Breast epithelium (tissue), 3 donors: ENCODE measurements around the gene SCGN.

Experiments used
- POLR2AphosphoS5 ChIP-seq, 3 donors: sonication (generic); formaldehyde crosslinking; IDR thresholded peaks; one replicate each; pipeline ENCODE4 v1.6.1; 2017; ENCODE audit warnings: antibody characterized with exemption in 3 of 3
- TF ChIP-seq, protein P1 (sequence below), 3 donors: fragments of 450-650 bp; IDR thresholded peaks; one replicate each; pipeline ENCODE4 v1.5.1; 2016 to 2017; ENCODE audit warnings: antibody characterized with exemption in 3 of 3, mild to moderate bottlenecking in 3 of 3, moderate library complexity in 3 of 3

DNA sequence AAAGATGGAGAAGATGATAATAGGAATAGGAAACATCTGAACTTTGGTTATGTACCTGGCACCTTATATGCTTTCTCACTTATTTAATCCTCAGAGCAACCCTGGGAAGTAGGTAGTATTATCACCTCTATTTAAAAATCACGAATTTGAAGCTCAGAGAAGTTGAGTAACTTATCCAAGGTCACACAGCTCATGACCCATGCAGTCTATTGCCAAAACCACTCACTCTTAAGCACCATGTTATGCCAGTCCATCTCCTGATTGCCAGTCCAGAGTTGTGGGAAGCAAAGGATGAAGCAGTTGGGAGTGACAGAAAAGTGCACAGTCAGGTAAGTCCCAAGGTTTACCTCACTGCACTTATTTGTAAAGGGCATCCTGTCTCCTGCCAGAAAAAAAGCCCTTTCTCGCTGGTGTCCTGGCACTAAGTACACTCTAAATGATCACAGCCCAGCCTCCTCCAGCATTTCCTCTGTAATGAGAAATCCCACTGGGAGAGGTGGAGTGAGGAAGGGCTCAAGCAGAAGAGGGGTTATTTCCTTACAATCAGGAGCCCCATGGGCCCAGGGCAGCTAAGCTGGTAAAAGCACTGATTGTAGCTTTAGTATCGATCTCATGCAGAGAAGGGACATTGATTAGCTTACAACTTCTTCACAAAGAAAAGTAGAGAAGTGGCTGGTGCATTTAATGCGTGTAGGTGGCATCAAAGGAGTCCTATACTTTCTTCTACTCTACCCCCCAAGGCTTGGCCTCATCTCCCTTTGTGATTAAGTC, 21.3 kb upstream of the SCGN start:
- TF ChIP-seq, protein P1, sequence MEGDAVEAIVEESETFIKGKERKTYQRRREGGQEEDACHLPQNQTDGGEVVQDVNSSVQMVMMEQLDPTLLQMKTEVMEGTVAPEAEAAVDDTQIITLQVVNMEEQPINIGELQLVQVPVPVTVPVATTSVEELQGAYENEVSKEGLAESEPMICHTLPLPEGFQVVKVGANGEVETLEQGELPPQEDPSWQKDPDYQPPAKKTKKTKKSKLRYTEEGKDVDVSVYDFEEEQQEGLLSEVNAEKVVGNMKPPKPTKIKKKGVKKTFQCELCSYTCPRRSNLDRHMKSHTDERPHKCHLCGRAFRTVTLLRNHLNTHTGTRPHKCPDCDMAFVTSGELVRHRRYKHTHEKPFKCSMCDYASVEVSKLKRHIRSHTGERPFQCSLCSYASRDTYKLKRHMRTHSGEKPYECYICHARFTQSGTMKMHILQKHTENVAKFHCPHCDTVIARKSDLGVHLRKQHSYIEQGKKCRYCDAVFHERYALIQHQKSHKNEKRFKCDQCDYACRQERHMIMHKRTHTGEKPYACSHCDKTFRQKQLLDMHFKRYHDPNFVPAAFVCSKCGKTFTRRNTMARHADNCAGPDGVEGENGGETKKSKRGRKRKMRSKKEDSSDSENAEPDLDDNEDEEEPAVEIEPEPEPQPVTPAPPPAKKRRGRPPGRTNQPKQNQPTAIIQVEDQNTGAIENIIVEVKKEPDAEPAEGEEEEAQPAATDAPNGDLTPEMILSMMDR (IDR thresholded peaks at IDR 0.05), result no peak
- TF ChIP-seq POLR2AphosphoS5 (IDR thresholded peaks at IDR 0.05), result no peak
